GM12878 (cell line): ENCODE measurements around the gene CAT.

Experiments
- EP300 ChIP-seq, 2 experiments: fragments of 150-350 bp in 1 of 2; IDR thresholded peaks; 2 replicates each; pipeline ENCODE4 v1.6.1; 2011 to 2012; ENCODE audit warnings: low read depth in 2 of 2, low read length in 2 of 2, borderline replicate concordance in 1 of 2, improper control_type of control experiment in 1 of 2, inconsistent platforms in 1 of 2; ENCODE audit not compliant: control insufficient read depth in 1 of 2
- ZNF622 ChIP-seq: fragments of 450-650 bp; IDR thresholded peaks from 2 replicates; pipeline ENCODE4 v1.6.1; 2017; ENCODE audit warnings: mild to moderate bottlenecking, inconsistent platforms
- TF ChIP-seq, protein P1 (sequence below), 3 experiments: IDR thresholded peaks in 2 of 3; conservative IDR thresholded peaks in 1 of 3; 2 replicates each; pipeline ENCODE4 v1.5.1; 2011; ENCODE audit warnings: low read depth in 3 of 3, low read length in 3 of 3, mild to moderate bottlenecking in 3 of 3, control low read depth in 2 of 3, moderate library complexity in 2 of 3, inconsistent platforms in 1 of 3, mixed read lengths in 1 of 3; ENCODE audit not compliant: control insufficient read depth in 2 of 3, insufficient read depth in 1 of 3; ENCODE audit errors: extremely low read depth in 1 of 3

DNA sequence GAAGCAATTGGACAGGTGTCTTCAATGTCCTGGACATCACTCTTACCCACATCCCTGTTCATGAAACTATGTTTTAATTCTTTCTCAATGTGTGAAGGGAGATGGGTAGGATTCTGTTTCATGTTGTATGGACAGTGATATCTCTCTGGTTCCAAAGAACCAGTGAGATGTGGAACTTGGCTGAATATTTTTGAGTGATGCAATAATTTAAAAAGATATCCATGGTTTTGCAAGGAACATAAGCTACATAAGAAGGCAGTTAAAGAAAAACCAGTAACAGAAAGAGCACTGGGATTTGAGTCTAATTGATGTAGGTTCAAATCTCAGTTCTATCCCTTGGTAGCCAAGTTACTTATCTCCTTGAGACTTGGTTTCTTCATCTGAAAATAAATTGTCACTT lies 82.5 kb downstream of the CAT start:
- TF ChIP-seq, protein P1, sequence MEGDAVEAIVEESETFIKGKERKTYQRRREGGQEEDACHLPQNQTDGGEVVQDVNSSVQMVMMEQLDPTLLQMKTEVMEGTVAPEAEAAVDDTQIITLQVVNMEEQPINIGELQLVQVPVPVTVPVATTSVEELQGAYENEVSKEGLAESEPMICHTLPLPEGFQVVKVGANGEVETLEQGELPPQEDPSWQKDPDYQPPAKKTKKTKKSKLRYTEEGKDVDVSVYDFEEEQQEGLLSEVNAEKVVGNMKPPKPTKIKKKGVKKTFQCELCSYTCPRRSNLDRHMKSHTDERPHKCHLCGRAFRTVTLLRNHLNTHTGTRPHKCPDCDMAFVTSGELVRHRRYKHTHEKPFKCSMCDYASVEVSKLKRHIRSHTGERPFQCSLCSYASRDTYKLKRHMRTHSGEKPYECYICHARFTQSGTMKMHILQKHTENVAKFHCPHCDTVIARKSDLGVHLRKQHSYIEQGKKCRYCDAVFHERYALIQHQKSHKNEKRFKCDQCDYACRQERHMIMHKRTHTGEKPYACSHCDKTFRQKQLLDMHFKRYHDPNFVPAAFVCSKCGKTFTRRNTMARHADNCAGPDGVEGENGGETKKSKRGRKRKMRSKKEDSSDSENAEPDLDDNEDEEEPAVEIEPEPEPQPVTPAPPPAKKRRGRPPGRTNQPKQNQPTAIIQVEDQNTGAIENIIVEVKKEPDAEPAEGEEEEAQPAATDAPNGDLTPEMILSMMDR (IDR thresholded peaks at IDR 0.05 in 2 of 3, conservative IDR thresholded peaks at IDR 0.05 in 1 of 3; ENCODE audit: control insufficient read depth in 2 of 3, extremely low read depth in 1 of 3, insufficient read depth in 1 of 3, low read depth in 3 of 3, low read length in 3 of 3): no peak
- TF ChIP-seq ZNF622: no peak
- no peak for TF ChIP-seq EP300 (IDR thresholded peaks at IDR 0.05; ENCODE audit: borderline replicate concordance in 1 of 2, control insufficient read depth in 1 of 2, low read depth in 2 of 2, low read length in 2 of 2)
